PC-9 (cell line): Measurements from ENCODE around the gene OR56A5.

Experiments
- CTCF ChIP-seq: fragments of 200-600 bp; sonication (generic); conservative IDR thresholded peaks from 2 replicates; pipeline ENCODE4 v1.6.1; 2017; ENCODE audit warnings: mixed run types, antibody characterized with exemption, mild to moderate bottlenecking, moderate library complexity
- EZH2 ChIP-seq: fragments of 200-600 bp; sonication (generic); IDR thresholded peaks from 2 replicates; pipeline ENCODE4 v1.8.0; 2017; ENCODE audit warnings: antibody characterized with exemption, low read depth

- TF ChIP-seq EZH2 (no peak), CTCF (no peak)
These were observed 1.3 kb downstream of the OR56A5 start for GRCh38 chr11:5966958-5967357.
